Measurements from ENCODE around the gene UBE2E3. TPM values are rescaled to one million over a fixed set of nuclear protein-coding genes. Genes with fewer than 3 reads are reported as not detected.

The UBE2E3 gene
- total and polyA plus RNA-seq, 2 of the 13 experiments (the other 11 are each of a cell fraction or from before 2014, with no cell fraction given), result 45.7 to 92.6 TPM

DNA sequence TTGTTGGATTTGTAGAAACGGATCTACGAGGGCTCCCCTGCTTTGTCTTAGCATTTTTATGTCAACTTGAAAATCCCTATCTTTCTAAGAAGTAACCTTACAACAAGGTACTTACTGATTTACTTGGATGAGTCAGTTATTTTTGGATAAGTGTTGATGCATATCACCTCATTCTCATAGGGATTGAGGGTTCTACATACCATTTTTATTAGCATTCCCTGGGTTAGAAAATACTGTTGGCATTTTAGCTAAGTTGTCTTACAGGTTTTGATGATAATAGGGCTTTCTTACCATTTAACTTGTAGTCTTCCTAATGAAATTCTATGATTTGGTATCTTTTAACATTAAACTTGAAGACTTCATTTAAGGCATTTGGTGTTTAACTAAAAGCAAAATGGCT lies 125.2 kb downstream of the UBE2E3 start (continued):
- TF ChIP-seq, protein P1, sequence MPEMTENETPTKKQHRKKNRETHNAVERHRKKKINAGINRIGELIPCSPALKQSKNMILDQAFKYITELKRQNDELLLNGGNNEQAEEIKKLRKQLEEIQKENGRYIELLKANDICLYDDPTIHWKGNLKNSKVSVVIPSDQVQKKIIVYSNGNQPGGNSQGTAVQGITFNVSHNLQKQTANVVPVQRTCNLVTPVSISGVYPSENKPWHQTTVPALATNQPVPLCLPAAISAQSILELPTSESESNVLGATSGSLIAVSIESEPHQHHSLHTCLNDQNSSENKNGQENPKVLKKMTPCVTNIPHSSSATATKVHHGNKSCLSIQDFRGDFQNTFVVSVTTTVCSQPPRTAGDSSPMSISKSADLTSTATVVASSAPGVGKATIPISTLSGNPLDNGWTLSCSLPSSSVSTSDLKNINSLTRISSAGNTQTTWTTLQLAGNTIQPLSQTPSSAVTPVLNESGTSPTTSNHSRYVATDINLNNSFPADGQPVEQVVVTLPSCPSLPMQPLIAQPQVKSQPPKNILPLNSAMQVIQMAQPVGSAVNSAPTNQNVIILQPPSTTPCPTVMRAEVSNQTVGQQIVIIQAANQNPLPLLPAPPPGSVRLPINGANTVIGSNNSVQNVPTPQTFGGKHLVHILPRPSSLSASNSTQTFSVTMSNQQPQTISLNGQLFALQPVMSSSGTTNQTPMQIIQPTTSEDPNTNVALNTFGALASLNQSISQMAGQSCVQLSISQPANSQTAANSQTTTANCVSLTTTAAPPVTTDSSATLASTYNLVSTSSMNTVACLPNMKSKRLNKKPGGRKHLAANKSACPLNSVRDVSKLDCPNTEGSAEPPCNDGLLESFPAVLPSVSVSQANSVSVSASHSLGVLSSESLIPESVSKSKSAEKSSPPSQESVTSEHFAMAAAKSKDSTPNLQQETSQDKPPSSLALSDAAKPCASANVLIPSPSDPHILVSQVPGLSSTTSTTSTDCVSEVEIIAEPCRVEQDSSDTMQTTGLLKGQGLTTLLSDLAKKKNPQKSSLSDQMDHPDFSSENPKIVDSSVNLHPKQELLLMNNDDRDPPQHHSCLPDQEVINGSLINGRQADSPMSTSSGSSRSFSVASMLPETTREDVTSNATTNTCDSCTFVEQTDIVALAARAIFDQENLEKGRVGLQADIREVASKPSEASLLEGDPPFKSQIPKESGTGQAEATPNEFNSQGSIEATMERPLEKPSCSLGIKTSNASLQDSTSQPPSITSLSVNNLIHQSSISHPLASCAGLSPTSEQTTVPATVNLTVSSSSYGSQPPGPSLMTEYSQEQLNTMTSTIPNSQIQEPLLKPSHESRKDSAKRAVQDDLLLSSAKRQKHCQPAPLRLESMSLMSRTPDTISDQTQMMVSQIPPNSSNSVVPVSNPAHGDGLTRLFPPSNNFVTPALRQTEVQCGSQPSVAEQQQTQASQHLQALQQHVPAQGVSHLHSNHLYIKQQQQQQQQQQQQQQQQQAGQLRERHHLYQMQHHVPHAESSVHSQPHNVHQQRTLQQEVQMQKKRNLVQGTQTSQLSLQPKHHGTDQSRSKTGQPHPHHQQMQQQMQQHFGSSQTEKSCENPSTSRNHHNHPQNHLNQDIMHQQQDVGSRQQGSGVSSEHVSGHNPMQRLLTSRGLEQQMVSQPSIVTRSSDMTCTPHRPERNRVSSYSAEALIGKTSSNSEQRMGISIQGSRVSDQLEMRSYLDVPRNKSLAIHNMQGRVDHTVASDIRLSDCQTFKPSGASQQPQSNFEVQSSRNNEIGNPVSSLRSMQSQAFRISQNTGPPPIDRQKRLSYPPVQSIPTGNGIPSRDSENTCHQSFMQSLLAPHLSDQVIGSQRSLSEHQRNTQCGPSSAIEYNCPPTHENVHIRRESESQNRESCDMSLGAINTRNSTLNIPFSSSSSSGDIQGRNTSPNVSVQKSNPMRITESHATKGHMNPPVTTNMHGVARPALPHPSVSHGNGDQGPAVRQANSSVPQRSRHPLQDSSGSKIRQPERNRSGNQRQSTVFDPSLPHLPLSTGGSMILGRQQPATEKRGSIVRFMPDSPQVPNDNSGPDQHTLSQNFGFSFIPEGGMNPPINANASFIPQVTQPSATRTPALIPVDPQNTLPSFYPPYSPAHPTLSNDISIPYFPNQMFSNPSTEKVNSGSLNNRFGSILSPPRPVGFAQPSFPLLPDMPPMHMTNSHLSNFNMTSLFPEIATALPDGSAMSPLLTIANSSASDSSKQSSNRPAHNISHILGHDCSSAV (CRISPR knock-in tag; IDR thresholded peaks at IDR 0.05; ENCODE audit: borderline replicate concordance), result no peak
- TF ChIP-seq, protein P2, sequence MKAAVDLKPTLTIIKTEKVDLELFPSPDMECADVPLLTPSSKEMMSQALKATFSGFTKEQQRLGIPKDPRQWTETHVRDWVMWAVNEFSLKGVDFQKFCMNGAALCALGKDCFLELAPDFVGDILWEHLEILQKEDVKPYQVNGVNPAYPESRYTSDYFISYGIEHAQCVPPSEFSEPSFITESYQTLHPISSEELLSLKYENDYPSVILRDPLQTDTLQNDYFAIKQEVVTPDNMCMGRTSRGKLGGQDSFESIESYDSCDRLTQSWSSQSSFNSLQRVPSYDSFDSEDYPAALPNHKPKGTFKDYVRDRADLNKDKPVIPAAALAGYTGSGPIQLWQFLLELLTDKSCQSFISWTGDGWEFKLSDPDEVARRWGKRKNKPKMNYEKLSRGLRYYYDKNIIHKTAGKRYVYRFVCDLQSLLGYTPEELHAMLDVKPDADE (CRISPR knock-in tag; IDR thresholded peaks at IDR 0.05), result no peak
- no peak for TF ChIP-seq ZNF703 (CRISPR knock-in tag; IDR thresholded peaks at IDR 0.05; ENCODE audit: borderline replicate concordance)
